Astrocyte of the spinal cord (primary cell): ENCODE data around the gene EPHA2.

Source experiments
- DNase-seq: peaks from one replicate; pipeline ENCODE4 v3.0.0; 2011; ENCODE audit warnings: low read depth, low spot score
- H3K4me3 ChIP-seq: 2 replicates; pipeline ENCODE4 v1.5.1; 2011; ENCODE audit warnings: low read depth, mild to moderate bottlenecking, low read length, moderate library complexity
- CTCF ChIP-seq: IDR thresholded peaks from 2 replicates; pipeline ENCODE4 v1.5.1; 2012; ENCODE audit warnings: low read depth, mild to moderate bottlenecking, low read length, inconsistent platforms
- in situ Hi-C: cut with HindIII; loops from 2 replicates; pipeline ENCODE4 v1.10.0; 2017; ENCODE audit warnings: low sequenced_read_pairs

EPHA2 gene

GRCh38 chr1:16134906-16135305 lies 21.0 kb downstream of the EPHA2 start:
- no peak for DNase-seq
- no peak overlapping the region for H3K4me3 ChIP-seq
- in situ Hi-C loops, result no loop called here
- no peak for TF ChIP-seq CTCF

GRCh38 chr1:16134066-16134801 lies 21.6 kb downstream of the EPHA2 start:
- no peak overlapping the region for H3K4me3 ChIP-seq
- in situ Hi-C loops, result no loop called here
- TF ChIP-seq CTCF, result no peak
- DNase-seq, result no peak

GRCh38 chr1:16133007-16133961 lies 22.6 kb downstream of the EPHA2 start:
- no peak for TF ChIP-seq CTCF
- in situ Hi-C loops, result no loop called here

GRCh38 chr1:16132325-16132785 lies 23.5 kb downstream of the EPHA2 start:
- TF ChIP-seq CTCF, result no peak

More at GRCh38 chr1:16133007-16133961, 22.6 kb downstream of the EPHA2 start:
- H3K4me3 ChIP-seq, result no peak overlapping the region
- no peak for DNase-seq

GRCh38 chr1:16131636-16132324 lies 24.1 kb downstream of the EPHA2 start:
- in situ Hi-C loops, result no loop called here
- no peak for DNase-seq
- no peak overlapping the region for H3K4me3 ChIP-seq
- no peak for TF ChIP-seq CTCF

More at GRCh38 chr1:16132325-16132785, 23.5 kb downstream of the EPHA2 start:
- no peak overlapping the region for H3K4me3 ChIP-seq
- DNase-seq, result no peak
- in situ Hi-C loops, result no loop called here

GRCh38 chr1:16130827-16131226 lies 25.0 kb downstream of the EPHA2 start:
- no peak for TF ChIP-seq CTCF
- no peak for DNase-seq
- in situ Hi-C loops, result no loop called here
- no peak overlapping the region for H3K4me3 ChIP-seq
